NCI-H1105 (cell line): ENCODE results near the gene COL4A3.
"Not testable (repeated sequence)": the region's sequence is repeated elsewhere in the genome, so short reads cannot be mapped to it uniquely, and the experiment has no call there.

ENCODE experiments used
- DNase-seq: peaks from one replicate; lab custom pipeline; 2025; lab: John Stamatoyannopoulos, UW

The COL4A3 gene

GRCh38 chr2:227154986-227155774, 9.2 kb upstream of the COL4A3 start:
- DNase-seq: no peak

DNA sequence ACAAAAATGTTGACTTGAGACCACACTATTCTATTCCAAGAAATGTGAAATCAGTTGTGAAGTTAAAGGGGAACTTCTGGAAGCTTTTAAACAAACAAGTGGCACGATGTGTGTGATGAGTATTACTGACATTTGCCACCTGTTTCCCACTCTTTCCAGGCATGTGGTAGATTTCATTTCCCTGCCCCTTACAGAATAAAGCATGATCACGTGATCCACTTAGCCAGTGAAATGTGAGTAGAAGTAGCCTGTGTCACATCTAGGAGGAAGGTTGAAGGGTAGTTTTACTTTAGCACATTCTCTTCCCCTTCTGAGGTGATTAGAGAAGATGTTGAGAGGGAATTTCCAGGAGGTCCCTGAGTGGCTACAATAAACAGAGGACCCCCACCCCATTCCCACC, 4.3 kb upstream of the COL4A3 start:
- no peak for DNase-seq

DNA sequence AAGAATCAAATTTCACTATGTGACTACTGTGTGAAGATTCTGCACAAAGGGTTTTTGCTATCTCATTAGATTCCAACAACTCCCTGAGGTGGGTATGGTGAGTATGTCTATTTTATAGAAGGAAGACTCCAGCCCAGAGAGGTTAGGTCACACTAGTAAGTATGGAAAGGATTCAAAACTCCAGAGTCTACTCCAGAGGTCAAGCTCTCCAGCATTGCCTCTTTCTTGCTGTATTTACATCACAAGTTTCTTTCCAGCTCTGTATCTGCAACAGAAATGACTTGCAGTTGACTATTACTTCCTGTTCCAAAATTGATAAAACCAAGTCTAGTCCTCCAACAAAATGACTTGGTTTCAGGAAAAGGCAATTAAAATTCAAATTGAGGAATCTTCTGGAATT, 2.5 kb upstream of the COL4A3 start:
- DNase-seq: no peak

DNA sequence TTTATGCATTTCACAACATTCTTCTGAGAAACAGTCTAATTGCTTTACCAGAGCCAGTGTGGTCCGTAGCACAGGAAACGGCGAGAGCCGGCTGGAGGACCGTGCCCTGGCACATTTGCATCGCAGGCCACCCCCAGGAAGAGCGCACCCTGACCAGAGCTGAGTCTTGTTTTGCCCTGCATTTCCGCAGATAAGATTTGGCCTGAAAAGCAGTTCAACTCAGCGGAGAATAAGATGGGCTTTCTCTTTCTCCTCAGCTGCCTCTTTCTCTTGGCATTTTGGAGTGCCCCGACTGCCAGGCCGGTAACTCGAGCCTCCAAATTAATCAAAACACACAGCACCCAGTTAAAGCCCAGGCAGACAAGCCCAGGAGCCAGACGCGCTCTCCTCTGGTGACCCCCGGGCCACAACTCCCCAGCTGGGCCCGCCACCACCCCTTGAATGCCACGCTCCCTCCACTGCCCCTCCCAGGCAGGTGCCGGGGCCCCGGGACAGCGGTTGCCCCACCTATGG, 883 bp upstream of the COL4A3 start:
- no peak for DNase-seq

GRCh38 chr2:227164763-227165291, 403 bp downstream of the COL4A3 start:
- DNase-seq: no peak

DNA sequence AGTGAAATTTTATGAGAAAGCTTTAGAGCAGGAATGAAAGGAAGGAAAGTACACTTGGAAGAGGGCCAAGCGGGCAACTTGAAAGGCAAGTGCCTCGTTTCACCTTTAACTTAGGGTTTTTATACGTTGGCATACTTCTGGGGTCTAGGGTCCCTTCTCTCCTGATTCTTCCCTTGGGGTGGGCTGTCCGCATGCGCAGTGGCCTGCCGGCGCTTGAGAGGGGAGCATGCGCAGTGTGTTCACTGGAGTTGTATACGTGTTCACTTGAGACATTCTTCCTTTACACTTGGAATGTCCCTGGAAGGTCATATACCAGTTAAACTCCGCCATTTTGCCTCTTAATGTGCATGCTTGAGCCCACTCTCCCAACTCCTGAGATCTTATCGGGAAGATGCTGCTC, 7.4 kb downstream of the COL4A3 start:
- DNase-seq: not testable (repeated sequence)

GRCh38 chr2:227177592-227178336, 13.3 kb downstream of the COL4A3 start:
- no peak for DNase-seq

GRCh38 chr2:227179988-227180685, 15.7 kb downstream of the COL4A3 start:
- DNase-seq: no peak

DNA sequence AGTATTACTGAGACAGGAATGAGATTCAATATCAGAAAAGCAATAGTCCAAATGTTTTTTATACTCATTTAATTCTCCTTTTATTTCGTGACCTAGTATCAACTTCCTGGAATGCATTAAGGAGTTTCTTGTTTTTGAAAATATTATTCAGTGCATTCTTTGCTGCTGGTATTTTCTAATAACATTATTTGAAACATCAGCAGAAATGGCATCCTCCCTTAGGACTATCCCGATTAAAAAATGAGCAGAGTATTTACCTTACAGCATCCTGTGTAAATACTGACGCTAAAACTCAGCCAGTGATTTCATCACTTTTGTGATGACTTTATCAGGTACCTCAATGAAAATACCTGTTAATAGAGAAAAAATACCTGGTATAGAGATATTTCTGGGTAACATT, 16.3 kb downstream of the COL4A3 start:
- no peak for DNase-seq

DNA sequence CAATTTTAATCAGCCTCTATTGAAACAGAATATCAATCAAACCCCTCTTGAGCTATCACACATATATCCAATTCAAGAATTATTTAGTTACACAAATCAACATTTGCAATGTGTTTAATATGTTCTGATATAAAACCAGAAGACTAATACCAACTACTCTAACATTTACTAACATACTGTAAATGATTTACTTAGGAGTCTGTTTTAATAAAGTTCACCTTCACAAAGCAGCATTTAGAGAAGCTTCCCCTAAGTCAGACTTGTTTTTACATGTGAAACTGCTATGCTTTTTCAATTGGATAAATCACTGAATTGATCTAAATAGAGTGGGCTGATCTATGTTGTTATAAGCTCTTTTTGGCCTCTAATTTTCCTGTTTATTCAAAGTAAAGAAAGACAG, 18.3 kb downstream of the COL4A3 start:
- no peak for DNase-seq

- DNase-seq: no peak
Measured at GRCh38 chr2:227183657-227184367, 19.4 kb downstream of the COL4A3 start.

DNA sequence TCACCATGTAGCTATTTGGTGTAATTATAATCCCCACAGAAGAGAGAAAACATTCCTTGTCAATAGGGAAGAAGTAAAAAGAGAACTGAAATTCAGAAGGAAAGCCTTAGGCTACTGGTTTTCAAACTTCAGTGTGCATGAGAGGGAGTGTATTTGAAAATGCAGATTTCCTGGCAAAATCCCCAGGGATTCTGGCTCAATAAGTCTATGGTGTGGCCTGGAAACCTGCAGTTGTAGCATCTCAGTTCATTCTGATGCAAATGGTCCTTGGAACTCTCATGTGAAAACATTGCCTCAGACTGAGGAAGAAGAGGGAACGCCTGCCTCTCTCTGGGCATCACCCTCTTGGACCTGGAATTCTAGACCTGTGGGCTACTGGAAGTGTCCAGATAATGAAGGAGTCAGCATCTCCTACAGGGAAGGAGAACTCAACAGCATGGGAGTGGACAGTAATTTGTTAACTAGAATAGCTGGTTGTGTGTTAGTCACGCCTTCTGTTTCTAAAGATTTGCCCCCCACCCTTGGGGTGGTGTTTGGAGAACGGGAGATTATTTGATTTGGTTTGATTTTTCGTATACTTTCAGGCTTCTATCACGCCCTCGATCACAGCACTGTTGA, 21.3 kb downstream of the COL4A3 start:
- no peak for DNase-seq

- DNase-seq: no peak
Measured at GRCh38 chr2:227186751-227187150, 22.3 kb downstream of the COL4A3 start.

DNA sequence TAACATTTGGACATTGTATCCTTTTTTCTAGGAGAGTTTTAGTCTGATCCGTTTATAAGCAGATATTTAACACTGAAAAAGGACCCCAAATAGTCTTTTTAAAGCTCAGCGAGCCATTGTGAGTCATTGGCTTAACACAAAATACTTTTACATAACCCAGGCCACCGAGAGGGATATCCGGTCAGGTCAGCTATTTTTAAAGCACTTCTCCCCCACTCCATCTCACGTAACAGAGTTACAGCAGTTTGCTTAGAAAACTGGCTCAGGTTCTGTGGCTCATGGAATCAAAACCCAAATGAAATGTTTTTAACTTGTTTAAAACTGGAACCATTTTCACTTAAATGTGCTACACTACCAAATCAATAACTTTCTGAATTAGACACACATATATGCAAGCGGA, 23.9 kb downstream of the COL4A3 start:
- no peak for DNase-seq

DNA sequence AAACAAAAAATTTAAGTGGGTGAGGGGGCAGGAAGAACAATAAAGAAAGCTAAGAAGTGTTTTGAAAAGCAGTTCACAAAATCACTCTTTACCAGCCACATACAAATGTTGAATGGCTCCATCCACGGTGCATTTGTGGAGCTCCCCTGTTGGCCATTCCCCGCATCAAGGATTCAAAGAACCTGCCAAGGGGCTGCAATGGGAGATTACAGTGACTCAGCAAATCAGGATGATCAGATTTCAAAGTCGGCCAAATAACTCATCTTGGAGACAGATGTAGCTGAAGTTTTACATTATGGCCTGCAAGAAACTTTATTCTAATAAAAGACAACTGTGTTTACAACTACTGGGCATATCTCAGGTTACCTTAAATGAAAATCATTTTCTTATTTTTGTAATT, 26.9 kb downstream of the COL4A3 start:
- no peak for DNase-seq

DNA sequence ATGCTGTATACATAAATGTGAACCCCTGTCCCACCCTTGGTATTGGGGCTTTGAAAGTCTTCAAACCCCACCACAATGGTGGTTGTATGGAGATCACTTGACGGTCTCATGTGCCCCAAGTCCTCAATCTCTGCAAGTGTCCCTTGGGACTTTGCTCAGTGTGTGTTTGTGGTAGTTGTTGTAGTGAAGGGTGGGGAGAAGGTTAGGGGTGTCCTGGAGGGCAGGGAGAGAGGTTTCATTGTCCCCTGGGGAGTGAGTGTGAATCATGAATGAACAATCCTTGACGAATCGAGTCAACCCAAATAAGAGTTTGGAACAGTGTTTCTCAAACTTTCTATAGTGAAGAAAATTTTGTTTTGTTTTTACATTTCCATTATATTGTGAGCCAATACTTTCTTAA, 28.1 kb downstream of the COL4A3 start:
- no peak for DNase-seq

- DNase-seq: no peak
Measured at GRCh38 chr2:227194219-227194618, 29.8 kb downstream of the COL4A3 start.

- DNase-seq: no peak
Measured at GRCh38 chr2:227198866-227199265, 34.4 kb downstream of the COL4A3 start.

DNA sequence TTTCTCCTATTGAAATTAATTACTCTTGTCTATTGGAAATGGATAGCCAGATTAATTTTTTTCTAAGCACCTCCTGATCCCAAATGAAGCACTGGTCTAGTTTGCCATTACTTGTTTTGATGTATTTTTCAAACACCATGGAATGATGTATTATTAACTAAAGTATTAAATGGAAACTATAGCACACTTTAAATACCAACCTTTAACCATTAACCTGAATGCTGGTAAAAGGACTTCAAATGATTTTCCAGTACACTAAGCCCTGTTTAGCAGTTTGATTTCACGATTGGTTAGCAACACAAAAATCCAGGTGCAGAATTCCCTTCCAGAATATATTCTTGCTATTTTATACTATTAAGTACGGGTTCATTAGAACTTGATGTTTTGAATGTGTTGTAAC, 37.3 kb downstream of the COL4A3 start:
- no peak for DNase-seq

DNA sequence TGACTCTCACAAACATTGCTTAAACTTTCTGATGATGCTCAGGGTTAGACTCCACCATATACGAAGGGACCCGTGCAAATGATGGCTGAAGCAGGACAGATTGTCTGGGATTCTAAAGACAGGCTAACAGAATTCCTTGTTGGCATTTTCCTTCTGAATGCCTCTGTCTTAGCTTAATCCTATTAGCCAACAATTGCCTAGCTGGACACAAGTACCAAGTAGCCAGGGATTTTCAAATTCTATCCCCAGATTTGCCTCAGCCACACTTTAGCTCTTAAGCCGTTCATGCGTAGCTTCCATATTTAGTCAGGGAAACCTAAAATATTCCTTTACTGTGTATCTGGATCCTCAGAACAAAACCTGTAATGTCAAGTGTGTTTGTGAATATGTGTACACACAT, 40.0 kb downstream of the COL4A3 start:
- no peak for DNase-seq

DNA sequence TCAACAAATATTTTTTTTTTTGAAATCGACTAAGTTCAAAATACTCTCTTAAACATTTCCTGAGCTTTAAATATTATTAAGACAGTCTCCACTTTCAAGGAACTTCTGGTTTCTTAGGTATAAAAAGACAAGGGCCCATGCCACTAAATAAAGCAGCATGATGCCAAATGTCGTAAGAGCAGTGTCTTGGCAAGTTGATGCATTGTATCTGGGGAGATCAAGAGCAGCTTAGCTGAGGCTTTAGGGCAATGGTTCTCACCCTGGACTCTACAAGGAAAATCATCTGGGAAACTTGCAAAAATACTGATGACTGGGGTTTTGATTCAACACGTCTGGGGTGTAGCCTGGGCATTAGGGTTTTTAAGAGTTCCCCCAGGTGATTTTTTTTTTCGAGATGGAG, 41.3 kb downstream of the COL4A3 start:
- DNase-seq: no peak
